Stimulated activated CD4-positive, alpha-beta T cell treated with anti-CD3 and anti-CD28 coated beads, Interleukin-15, amount 100 ng/mL, for 48 hours (primary cell): ENCODE measurements around the gene AP1G2.
"Not testable (repeated sequence)": the region's sequence is repeated elsewhere in the genome, so short reads cannot be mapped to it uniquely, and the experiment has no call there.

Experiments used
- DNase-seq, 2 donors: peaks; one replicate each; pipeline ENCODE4 v3.0.0-alpha.2; 2020; ENCODE audit warnings: low read depth in 2 of 2

AP1G2 gene

DNA sequence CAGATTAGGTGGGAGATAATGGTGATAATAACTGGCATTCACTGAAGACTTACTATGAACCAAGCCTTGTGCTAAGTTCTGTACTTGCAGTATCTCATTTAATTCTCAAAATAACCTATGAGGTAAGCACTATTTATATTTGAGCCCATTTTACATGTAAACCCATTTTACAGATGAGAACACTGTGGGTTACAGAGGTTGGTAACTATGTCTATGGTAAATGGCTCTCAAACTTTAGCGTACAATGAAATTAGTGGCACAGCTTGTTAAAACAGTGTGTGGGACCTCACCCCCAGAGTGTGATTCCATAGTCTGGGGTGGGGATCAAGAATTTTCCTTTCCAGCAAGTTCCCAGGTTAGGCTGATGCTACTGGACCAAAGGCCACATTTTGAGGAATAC is 33.2 kb upstream of the AP1G2 start:
- DNase-seq = no peak

DNA sequence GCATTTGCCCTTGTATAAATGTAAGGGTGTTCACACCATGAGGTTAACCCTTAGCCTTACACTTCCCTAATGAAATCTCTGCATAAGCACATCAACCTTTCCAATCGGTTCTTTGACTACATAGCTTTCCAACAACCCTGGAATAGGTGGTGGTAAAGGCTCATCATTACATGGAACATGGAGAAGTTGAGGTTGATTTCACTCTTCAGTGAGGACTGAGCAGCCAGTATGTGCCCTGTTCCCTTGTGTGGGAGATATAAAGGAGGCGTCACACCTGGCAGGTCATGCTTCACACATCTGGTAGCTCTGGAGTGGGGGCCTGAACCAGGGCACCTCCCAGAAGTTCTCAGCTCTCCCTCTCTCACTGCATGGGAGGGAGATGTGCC is 32.7 kb upstream of the AP1G2 start:
- no peak for DNase-seq

GRCh38 chr14:23594191-23594590 is 26.6 kb upstream of the AP1G2 start:
- DNase-seq = not testable (repeated sequence)

GRCh38 chr14:23590198-23590597 is 22.6 kb upstream of the AP1G2 start:
- DNase-seq = no peak

DNA sequence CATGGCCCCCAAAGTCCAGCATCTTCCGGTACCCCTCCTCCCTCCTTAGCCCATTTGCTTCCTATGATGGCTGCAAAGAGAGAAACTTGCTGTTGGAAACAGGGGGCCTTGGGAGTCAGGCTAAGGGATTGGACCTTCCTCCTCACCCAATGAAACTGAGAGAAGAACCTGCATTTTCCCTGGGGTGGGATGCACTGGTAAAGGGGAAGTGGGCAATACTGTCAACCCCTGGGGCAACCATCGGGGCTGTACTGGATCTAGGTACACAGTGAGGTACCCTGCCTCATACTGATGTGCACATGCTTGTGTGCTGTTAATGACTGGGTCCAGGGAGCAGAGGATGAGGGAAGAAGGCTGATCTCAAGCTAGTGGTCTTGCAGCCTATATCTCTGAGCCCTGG is 22.0 kb upstream of the AP1G2 start:
- no peak for DNase-seq

- peak; percentile 69 to 80 for DNase-seq
Measured at GRCh38 chr14:23588884-23589598, 21.4 kb upstream of the AP1G2 start.

GRCh38 chr14:23584527-23585203 is 17.1 kb upstream of the AP1G2 start:
- not testable (repeated sequence) for DNase-seq

DNA sequence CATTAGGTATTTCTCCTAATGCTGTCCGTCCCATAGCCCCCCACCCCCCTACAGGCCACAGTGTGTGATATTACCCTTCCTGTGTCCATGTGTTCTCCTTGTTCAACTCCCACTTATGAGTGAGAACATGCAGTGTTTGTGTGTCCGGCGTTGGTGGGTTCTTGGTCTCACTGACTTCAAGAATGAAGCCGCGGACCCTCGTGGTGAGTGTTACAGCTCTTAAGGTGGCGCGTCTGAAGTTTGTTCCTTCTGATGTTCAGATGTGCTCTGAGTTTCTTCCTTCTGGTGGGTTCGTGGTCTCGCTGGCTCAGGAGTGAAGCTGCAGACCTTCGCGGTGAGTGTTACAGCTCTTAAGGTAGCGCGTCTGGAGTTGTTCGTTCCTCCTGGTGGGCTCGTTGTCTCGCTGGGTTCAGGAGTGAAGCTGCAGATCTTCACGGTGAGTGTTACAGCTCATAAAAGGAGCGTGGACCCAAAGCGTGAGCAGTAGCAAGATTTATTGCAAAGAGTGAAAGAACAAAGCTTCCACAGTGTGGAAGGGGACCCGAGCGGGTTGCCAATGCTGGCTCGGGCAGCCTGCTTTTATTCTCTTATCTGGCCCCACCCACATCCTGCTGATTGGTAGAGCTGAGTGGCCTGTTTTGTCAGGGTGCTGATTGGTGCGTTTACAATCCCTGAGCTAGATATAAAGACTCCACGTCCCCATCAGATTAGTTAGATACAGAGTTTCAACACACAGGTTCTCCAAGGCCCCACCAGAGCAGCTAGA is 16.4 kb upstream of the AP1G2 start:
- DNase-seq = not testable (repeated sequence)

DNA sequence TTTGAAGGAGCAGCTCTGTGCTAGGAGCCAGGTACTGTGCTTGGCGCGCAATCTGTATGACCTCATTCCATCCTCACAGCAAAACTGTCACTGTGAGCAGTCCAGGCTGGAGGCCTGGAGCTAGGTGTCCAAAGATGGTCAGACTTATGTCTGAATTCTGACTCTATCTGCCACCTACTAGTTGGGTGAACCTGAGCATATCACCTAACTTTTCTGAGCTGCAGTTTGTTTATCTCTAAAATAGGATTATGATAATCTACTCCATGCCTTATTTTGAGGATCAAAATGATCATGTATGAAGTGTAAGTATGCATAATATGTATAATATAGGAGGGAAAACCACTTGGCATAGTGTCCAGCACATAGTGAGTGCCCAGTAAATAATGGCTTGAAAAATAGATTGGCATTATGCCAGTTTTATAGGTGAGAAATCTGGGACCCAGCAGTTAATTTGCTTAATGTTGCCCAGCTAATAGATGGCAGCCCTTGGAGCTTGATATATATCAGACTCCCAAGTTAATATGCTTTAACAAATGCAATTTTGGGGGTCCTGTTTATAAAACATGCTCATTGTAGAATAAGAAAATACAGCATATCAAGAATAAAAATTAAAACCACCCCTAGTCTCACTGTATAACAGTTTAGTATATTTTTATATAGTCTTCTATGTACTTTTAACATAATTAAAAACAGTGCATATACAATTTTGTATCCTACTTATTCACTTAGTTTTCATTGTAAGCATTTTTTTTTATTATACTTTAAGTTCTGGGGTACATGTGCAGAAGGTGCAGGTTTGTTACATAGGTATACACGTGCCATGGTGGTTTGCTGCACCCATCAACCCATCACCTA is 15.5 kb upstream of the AP1G2 start:
- DNase-seq = no peak

DNA sequence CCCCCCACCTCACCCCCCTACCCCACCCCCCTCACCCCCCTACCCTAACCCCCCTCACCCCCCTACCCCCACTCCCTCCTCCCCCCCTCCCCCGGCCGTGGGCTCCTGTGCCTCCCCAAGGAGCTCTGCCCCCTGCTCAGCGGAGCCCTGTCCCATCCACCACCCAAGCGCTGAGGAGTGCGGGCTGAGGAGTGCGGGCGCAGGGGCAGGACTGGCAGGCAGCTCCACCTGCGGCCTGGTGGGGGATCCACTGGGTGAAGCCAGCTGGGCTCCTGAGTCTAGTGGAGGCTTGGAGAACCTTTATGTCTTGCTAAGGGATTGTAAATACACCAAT is 13.3 kb upstream of the AP1G2 start:
- DNase-seq = no peak

GRCh38 chr14:23580152-23580926 is 12.7 kb upstream of the AP1G2 start:
- DNase-seq = no peak

- DNase-seq = no peak
Measured at GRCh38 chr14:23579739-23580138, 12.1 kb upstream of the AP1G2 start.

DNA sequence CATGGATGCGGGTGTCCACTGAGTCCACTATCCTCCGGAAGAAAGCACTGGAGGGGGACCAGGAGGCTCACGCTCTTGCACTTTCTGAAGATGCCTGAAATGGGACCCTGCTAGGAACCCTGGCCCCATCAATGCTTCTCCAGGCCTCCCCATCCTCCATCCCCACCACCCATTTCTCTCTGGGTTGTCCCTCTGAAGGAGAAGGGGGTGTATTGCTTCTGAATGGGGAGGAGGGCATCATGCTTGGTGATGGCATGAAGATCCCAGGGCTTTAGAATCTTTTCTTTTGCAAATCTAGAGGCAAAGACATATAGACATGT is 11.7 kb upstream of the AP1G2 start:
- no peak for DNase-seq

DNA sequence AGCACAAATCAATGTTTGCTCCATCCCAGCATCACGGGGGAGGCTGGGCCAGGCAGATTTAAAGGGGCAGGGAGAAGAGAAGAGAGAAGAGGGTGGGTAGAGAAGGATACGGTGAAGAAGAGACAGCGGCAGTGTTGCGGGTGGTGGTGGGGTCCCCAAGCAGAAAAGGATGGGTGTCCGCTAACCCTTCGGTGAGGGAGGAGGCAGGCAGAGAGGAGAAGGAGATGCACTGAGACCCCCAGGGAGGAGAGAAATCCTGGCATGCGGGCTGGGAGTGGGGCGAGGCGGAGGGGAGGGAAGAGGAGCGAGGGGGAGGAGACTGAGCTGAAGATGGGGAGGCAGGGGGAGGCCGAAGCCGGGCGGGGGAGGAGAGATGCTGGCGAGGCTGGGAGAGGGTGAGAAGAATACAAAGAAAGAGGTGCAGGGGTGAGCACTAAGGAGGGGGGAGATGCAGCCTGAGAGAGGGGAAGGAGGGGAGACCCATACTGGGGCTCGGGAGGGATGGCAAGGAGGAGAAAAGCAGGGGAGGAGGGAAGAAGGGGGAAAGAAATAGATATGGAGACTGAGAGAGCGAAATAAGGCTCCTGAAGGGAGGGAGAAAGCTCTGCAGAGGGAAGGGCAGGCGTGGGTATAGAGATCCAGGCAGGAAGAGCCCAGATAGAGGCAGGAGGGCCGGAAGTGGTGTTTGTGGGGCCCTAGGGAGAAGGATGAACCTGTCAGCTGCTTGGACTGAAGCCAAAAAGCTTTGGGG is 11.1 kb upstream of the AP1G2 start, which contains the start of gene JPH4:
Gene JPH4 (minus strand): TSS at position 231 of the 751 bp plus-strand sequence. CDS start 1,337 bp downstream, outside the sequence.
- DNase-seq = no peak

- no peak for DNase-seq
Measured at GRCh38 chr14:23577710-23578392, 10.3 kb upstream of the AP1G2 start.

- no peak for DNase-seq
Measured at GRCh38 chr14:23577004-23577681, 9.6 kb upstream of the AP1G2 start.

DNA sequence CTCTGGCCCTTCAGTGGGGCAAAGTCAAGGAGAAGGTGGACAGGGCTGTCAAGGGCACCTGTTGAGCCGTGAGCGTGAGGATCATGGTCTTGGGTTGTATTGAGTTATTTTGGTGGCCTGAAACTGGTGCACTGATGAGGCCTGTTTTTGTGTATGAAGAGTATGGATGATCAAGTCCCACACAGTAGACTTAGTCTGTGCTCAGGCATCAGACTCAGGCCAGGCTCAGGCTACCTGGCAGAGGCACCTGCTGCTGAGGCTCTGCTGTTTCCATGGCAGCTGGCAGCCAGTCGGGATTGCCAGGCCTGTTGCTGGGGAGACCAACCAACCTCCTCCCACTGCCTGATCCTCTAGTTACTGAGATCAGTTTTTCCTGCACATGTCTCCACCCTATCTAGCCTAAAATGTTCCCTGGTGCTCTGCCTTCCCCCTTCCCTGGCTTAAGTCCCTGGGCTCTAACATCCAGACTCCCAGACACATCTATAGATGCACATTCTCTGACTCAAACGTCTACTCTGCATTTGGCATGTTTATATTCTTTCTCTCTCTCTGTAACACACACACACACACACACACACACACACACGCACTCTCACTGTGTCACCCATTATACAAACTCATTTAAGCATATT is 5.9 kb upstream of the AP1G2 start:
- no peak for DNase-seq

- DNase-seq = no peak
Measured at GRCh38 chr14:23572836-23573235, 5.2 kb upstream of the AP1G2 start.

GRCh38 chr14:23572524-23572828 is 4.9 kb upstream of the AP1G2 start:
- DNase-seq = no peak
